HK-2 (cell line): ENCODE measurements around the gene TMEM143.
"Not testable (repeated sequence)": the region's sequence is repeated elsewhere in the genome, so short reads cannot be mapped to it uniquely, and the experiment has no call there.

Experiments used
- DNase-seq: peaks from one replicate; pipeline ENCODE4 v3.0.0-alpha.2; 2018; ENCODE audit not compliant: unreplicated experiment

TMEM143 gene

GRCh38 chr19:48296963-48297734 is 66.6 kb downstream of the TMEM143 start:
- no peak for DNase-seq

- DNase-seq, result no peak
Measured at GRCh38 chr19:48295458-48295857, 68.3 kb downstream of the TMEM143 start.

GRCh38 chr19:48292798-48293197 is 70.9 kb downstream of the TMEM143 start:
- peak; percentile 66 for DNase-seq

GRCh38 chr19:48291489-48291815 is 72.3 kb downstream of the TMEM143 start:
- DNase-seq, result not testable (repeated sequence)

- DNase-seq, result peak; percentile 88
Measured at GRCh38 chr19:48290771-48291488, 72.8 kb downstream of the TMEM143 start.

GRCh38 chr19:48290401-48290770 is 73.4 kb downstream of the TMEM143 start:
- peak; percentile 72 for DNase-seq

- DNase-seq, result no peak
Measured at GRCh38 chr19:48287748-48288147, 76.0 kb downstream of the TMEM143 start.

GRCh38 chr19:48284896-48285295 is 78.8 kb downstream of the TMEM143 start:
- DNase-seq, result no peak

GRCh38 chr19:48283908-48284307 is 79.8 kb downstream of the TMEM143 start:
- no peak for DNase-seq
